MG63 (cell line): ENCODE results near the gene SPG11. TPM values are rescaled to one million over a fixed set of nuclear protein-coding genes. Genes with fewer than 3 reads are reported as not detected.
"Not testable (repeated sequence)": the region's sequence is repeated elsewhere in the genome, so short reads cannot be mapped to it uniquely, and the experiment has no call there.

Source experiments
- DNase-seq: peaks from one replicate; pipeline ENCODE4 v3.0.0-alpha.2; 2020
- H3K27me3 ChIP-seq: fragments of 250-450 bp; sonication (Bioruptor Pico); 2 replicates; pipeline ENCODE4 v1.5.1; 2020; ENCODE audit warnings: mild to moderate bottlenecking, moderate library complexity
- H3K36me3 ChIP-seq: fragments of 250-450 bp; sonication (Bioruptor Pico); 2 replicates; pipeline ENCODE4 v1.5.1; 2020; ENCODE audit warnings: mild to moderate bottlenecking, moderate library complexity
- H3K4me3 ChIP-seq: fragments of 250-450 bp; sonication (Bioruptor Pico); 2 replicates; pipeline ENCODE4 v1.5.1; 2020; ENCODE audit warnings: mild to moderate bottlenecking, moderate library complexity
- H3K9me3 ChIP-seq: fragments of 250-450 bp; sonication (Bioruptor Pico); 2 replicates; pipeline ENCODE4 v1.5.1; 2020; ENCODE audit warnings: mild to moderate bottlenecking, moderate library complexity
- total RNA-seq: library from RNA; depleted of rRNA; stranded (reverse); fragments of >200 nt; shearing (Covaris generic); gene quantifications from 2 replicates; pipeline ENCODE4 v1.2.3, GENCODE V29; 2014; ENCODE audit warnings: low replicate concordance

Gene SPG11
- total RNA-seq, 1 experiment from 2014 or later, result 27.7 TPM

- H3K4me3 ChIP-seq, result no peak overlapping the region
- no peak for DNase-seq
- peaks cover 92% of the 10 kb centered on the region for H3K36me3 ChIP-seq
- H3K27me3 ChIP-seq, result no peaks in the 10 kb centered on the region
- H3K9me3 ChIP-seq, result no peaks in the 10 kb centered on the region
Observed at GRCh38 chr15:44554934-44555723, 108.3 kb downstream of the SPG11 start.

GRCh38 chr15:44550734-44551133, 112.7 kb downstream of the SPG11 start:
- no peak for DNase-seq
- peaks cover 83% of the 10 kb centered on the region for H3K36me3 ChIP-seq
- H3K9me3 ChIP-seq, result no peaks in the 10 kb centered on the region
- H3K4me3 ChIP-seq, result no peak overlapping the region
- no peaks in the 10 kb centered on the region for H3K27me3 ChIP-seq

- H3K9me3 ChIP-seq, result no peaks in the 10 kb centered on the region
- no peak for DNase-seq
- H3K27me3 ChIP-seq, result no peaks in the 10 kb centered on the region
- H3K36me3 ChIP-seq, result peaks cover 82% of the 10 kb centered on the region
- H3K4me3 ChIP-seq, result no peak overlapping the region
Observed at GRCh38 chr15:44550256-44550655, 113.2 kb downstream of the SPG11 start.

DNA sequence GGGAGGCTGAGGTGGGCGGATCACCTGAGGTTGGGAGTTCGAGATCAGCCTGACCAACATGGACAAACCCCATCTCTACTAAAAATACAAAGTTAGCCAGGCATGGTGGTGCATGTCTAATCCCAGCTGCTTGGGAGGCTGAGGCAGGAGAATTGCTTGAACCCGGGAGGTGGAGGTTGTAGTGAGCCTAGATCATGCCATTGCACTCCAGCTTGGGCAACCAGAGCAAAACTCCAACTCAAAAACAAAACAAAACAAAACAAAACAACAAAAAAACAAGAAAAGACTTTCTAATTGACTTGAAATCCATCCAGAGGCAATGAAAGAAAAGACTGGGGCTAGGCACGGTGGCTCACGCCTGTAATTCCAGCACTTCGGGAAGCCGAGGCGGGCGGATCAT, 114.3 kb downstream of the SPG11 start:
- peaks cover 82% of the 10 kb centered on the region for H3K36me3 ChIP-seq
- not testable (repeated sequence) for DNase-seq, H3K9me3 ChIP-seq

GRCh38 chr15:44545913-44546802, 117.3 kb downstream of the SPG11 start:
- H3K9me3 ChIP-seq, result no peaks in the 10 kb centered on the region
- no peak overlapping the region for H3K4me3 ChIP-seq
- H3K36me3 ChIP-seq, result peaks cover 81% of the 10 kb centered on the region
- no peak for DNase-seq
- no peaks in the 10 kb centered on the region for H3K27me3 ChIP-seq

More for the DNA sequence above, 114.3 kb downstream of the SPG11 start:
- H3K27me3 ChIP-seq, H3K4me3 ChIP-seq: not testable (repeated sequence)

DNA sequence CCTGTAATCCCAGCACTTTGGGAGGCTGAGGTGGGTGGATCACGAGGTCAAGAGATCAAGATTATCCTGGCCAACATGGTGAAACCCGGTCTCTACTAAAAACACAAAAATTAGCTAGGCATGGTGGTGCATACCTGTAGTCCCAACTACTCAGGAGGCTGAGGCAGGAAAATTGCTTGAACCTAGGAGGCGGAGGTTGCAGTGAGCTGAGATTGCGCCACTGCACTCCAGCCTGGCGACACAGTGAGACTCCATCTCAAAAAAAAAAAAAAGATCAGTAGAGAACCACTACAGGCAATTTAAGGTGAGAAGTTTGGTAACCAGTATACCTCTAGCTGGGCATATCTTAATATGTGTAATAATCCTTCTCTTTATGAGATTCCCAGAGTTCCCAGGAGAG, 118.7 kb downstream of the SPG11 start:
- H3K4me3 ChIP-seq, H3K9me3 ChIP-seq, DNase-seq, H3K27me3 ChIP-seq: not testable (repeated sequence)
- H3K36me3 ChIP-seq, result peaks cover 80% of the 10 kb centered on the region

DNA sequence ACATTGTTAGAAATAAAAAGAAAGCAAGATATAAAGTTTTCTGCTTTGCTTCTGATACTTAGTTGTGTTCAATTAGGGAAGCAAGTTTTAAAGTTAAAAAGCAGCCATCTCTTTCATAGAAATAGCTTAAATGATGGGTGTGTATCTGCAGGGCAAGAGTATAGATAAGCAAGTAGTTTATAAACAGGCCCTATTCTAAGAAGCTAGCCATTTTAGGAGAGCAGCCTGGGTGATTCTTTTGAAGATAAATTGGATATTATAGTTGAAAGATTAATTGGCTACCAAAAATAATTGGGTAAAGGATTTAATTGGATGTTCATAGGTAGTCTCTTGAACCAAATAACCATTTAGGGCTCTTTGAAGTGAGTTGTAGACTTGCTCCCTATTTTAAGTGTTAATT, 120.9 kb downstream of the SPG11 start:
- Histone ChIP-seq H3K36me3 (peaks cover 73% of the 10 kb centered on the region), H3K4me3 (no peak overlapping the region), H3K27me3 (no peaks in the 10 kb centered on the region), H3K9me3 (no peaks in the 10 kb centered on the region)
- no peak for DNase-seq

DNA sequence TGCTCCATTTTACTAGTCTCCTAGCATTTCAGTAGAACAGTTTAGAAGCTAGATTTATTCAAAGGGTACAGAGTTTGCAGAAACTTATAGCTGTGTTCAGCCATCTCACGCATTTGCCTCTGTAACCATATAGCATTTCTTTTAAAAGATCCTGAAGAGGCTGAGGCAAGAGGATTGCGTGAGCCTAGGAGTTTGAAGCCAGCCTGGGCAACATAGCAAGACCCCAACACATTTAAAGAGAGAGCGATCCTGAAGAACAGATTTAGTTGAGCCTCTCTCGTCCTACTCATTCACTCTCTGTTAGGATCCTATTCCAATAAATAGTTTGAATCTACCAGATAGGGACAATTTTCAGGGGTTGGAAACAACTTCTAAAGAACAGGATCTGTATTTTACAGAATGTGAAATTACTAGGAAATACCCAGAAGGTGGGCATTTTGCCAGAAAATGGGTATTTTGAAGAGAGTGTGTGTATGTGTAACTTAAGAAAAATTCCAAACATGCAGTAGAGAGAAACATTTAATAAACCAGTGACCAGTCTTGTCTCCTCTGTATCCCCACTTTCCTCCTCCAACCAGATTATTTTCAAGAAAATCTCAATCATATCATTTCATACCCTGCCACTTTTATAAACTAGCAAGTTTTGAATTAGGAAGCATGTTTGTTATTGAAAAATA, 122.0 kb downstream of the SPG11 start:
- no peak for DNase-seq
- Histone ChIP-seq H3K27me3 (no peaks in the 10 kb centered on the region), H3K9me3 (no peaks in the 10 kb centered on the region), H3K4me3 (0 out of 2 replicates have a peak overlapping the region, but pooled peaks have one; percentile 5), H3K36me3 (peaks cover 74% of the 10 kb centered on the region)

GRCh38 chr15:44537735-44538240, 125.7 kb downstream of the SPG11 start:
- Histone ChIP-seq H3K36me3 (peaks cover 40% of the 10 kb centered on the region), H3K27me3 (no peaks in the 10 kb centered on the region)
- no peak for DNase-seq

DNA sequence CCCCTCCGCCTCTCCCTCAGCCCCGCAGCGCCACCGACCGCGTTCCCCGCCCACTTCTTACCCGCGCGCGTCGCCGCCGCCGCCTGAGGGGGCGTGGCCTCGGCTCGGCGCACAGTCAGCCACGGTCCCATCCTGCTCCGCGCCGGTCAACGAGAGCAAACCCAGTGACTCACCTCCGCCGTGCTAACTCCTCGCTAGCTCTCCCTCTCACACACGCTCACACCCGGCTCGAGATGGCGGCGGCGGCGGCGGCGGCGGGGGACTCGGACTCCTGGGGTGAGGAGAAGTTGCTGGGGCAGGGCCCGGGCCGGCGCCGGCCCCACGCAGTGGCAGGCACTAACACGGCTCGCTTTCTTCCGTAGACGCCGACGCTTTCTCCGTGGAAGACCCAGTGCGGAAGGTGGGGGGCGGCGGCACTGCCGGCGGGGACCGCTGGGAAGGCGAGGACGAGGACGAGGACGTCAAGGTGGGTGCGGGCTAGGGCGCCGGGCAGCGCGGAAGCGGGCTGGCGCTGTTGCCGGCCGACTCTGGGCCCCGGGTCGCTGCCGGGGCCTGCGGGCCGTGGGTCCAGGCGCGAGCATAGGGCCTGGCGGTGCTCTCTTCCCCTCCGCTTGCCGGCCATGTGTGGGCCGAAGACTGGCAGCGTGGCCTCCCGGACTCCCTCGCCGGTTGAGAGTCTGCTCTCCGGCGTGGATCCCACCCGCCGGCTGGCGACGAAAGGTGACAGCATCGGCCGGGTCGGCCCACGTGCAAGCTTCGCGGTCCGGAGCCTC, 126.3 kb downstream of the SPG11 start, which contains the start of gene EIF3J:
EIF3J (plus strand) TSS at position 186 of the 773 bp plus-strand sequence; CDS start at position 234, 48 bp downstream.
- H3K36me3 ChIP-seq, result peaks cover 35% of the 10 kb centered on the region
- peak within 1 kb of the TSS; percentile 97 for H3K4me3 ChIP-seq
- no peaks in the 10 kb centered on the region for H3K27me3 ChIP-seq
- H3K9me3 ChIP-seq, result no peaks in the 10 kb centered on the region
- peak; percentile 97 for DNase-seq

More at GRCh38 chr15:44537735-44538240, 125.7 kb downstream of the SPG11 start:
- H3K4me3 ChIP-seq, result peak overlapping the region; percentile 97
- no peaks in the 10 kb centered on the region for H3K9me3 ChIP-seq

DNA sequence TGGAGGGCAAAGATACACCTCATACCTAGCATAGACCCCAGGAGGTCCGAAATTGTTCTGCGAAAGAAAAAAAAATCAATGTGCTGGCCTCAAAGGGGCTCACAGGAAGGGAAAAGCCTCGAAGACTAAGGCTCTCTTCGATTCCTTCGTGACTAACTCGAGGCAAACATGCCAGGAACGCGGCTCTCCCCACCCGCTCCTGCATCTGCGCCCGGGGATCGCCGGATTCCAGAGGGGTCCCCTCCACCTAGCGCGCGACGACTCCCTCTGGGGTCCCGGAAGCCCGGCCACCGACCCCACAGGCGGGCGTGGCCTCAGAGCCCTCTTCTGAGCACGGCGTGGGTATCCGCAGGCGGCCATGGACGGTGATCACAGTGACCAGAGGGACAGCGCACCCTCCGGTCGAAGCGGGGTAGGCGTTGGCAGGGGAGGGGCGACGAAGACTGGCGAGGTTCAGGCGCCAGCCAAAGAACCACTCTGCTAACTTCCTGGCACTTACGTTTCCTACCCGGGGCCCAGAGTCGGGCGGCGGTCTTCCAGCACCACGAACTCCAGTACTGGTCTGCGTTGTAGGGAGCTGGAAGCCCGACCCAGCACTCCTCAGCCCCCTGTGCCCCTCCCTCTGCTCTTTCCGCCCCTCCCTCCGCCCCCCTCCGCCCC, 127.0 kb downstream of the SPG11 start:
- peaks cover 28% of the 10 kb centered on the region for H3K36me3 ChIP-seq
- H3K27me3 ChIP-seq, result no peaks in the 10 kb centered on the region
- H3K9me3 ChIP-seq, result no peaks in the 10 kb centered on the region
- peak; percentile 92 for DNase-seq
- H3K4me3 ChIP-seq, result peak overlapping the region; percentile 97

GRCh38 chr15:44535523-44536301, 127.8 kb downstream of the SPG11 start:
- peak; percentile 15 for DNase-seq
- H3K9me3 ChIP-seq, result no peaks in the 10 kb centered on the region
- no peaks in the 10 kb centered on the region for H3K27me3 ChIP-seq
- H3K36me3 ChIP-seq, result peaks cover 21% of the 10 kb centered on the region
- H3K4me3 ChIP-seq, result peak overlapping the region; percentile 97

- H3K4me3 ChIP-seq, result no peak overlapping the region
- no peaks in the 10 kb centered on the region for H3K27me3 ChIP-seq
- H3K9me3 ChIP-seq, result no peaks in the 10 kb centered on the region
- H3K36me3 ChIP-seq, result peaks cover 16% of the 10 kb centered on the region
- no peak for DNase-seq
Observed at GRCh38 chr15:44535092-44535491, 128.4 kb downstream of the SPG11 start.

- no peaks in the 10 kb centered on the region for H3K9me3 ChIP-seq
- DNase-seq, result no peak
- H3K27me3 ChIP-seq, result no peaks in the 10 kb centered on the region
- H3K36me3 ChIP-seq, result peaks cover 11% of the 10 kb centered on the region
- H3K4me3 ChIP-seq, result no peak overlapping the region
Observed at GRCh38 chr15:44532689-44533088, 130.8 kb downstream of the SPG11 start.

DNA sequence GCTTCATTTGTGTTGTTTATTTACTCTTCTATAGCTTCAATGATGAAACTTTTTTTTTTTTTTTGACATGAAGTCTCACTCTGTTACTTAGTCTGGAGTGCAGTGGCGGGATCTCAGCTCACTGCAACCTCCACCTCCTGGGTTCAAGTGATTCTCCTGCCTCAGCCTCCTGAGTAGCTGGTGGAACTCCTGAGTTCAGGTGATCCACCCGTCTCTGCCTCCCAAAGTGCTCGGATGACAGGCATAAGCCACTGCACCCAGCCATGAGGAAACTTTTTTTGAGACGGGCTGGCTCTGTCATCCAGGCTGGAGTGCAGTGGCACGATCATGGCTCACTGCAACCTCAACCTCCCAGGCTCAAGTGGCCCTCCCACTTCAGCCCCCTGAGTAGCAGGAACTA, 131.2 kb downstream of the SPG11 start:
- H3K27me3 ChIP-seq, H3K9me3 ChIP-seq, H3K4me3 ChIP-seq, DNase-seq: not testable (repeated sequence)
- H3K36me3 ChIP-seq, result peaks cover 13% of the 10 kb centered on the region
